ENCODE data around the gene MYH6.

- TF ChIP-seq CTCF (IDR thresholded peaks at IDR 0.05; ENCODE audit: low read length) (no peak), EZH2 (IDR thresholded peaks at IDR 0.05; ENCODE audit: borderline replicate concordance, low read length) (no peak)
These were observed 42.3 kb upstream of the MYH6 start for GRCh38 chr14:23450379-23450778.
